ENCODE results near the gene CDKN3. TPM values are rescaled to one million over a fixed set of nuclear protein-coding genes. Genes with fewer than 3 reads are reported as not detected.
"Not testable (repeated sequence)": the region's sequence is repeated elsewhere in the genome, so short reads cannot be mapped to it uniquely, and the experiment has no call there.

Gene CDKN3
- total RNA-seq, 1 experiment from 2014 or later = 152 TPM

DNA sequence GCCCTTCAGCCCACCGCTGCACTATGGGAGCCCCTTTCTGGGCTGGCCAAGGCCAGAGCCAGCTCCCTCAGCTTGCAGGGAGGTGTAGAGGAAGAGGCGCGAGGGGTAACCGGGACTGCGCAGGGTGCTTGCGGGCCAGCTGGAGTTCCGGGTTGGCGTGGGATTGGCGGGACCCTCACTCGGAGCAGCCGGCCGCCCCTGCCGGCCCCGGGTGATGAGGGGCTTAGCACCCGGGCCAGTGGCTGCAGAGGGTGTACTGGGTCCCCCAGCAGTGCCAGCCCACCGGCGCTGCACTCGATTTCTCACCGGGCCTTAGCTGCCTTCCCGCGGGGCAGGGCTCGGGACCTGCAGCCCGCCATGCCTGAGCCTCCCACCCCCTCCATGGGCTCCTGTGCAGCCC lies 46.2 kb downstream of the CDKN3 start:
- not testable (repeated sequence) for H3K4me3 ChIP-seq; H3K9me3 ChIP-seq (replicated peaks); H3K27ac ChIP-seq; DNase-seq (ENCODE audit: low read depth in 1 of 2, low spot score in 2 of 2); H3K27me3 ChIP-seq (replicated peaks)
- H3K4me1 ChIP-seq (replicated peaks) = peaks cover 15% of the 10 kb centered on the region
- peaks cover 20% of the 10 kb centered on the region for H3K36me3 ChIP-seq

DNA sequence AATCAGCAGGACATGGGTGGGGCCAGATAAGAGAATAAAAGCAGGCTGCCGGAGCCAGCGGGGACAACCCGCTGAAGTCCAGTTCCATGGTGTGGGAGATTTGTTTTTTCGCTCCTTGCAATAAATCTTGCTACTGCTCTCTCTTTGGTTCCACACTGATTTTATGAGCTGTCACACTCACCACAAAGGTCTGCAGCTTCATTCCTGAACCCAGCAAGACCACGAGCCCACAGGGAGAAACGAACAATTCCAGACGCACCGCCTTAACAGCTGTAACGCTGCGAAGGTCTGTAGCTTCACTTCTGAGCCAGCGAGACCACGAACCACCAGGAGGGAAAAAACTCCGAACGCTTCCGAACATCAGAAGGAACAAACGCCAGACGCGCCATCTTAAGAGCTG lies 47.2 kb downstream of the CDKN3 start:
- Histone ChIP-seq H3K4me1 (replicated peaks) (peaks cover 15% of the 10 kb centered on the region), H3K27me3 (replicated peaks) (no peaks in the 10 kb centered on the region; the same call in 1 of the 2 replicates), H3K9me3 (replicated peaks) (no peaks in the 10 kb centered on the region), H3K4me3 (no peak overlapping the region), H3K36me3 (peaks cover 14% of the 10 kb centered on the region), H3K27ac (no peak overlapping the region)
- DNase-seq (ENCODE audit: low read depth in 1 of 2, low spot score in 2 of 2) = no peak

DNA sequence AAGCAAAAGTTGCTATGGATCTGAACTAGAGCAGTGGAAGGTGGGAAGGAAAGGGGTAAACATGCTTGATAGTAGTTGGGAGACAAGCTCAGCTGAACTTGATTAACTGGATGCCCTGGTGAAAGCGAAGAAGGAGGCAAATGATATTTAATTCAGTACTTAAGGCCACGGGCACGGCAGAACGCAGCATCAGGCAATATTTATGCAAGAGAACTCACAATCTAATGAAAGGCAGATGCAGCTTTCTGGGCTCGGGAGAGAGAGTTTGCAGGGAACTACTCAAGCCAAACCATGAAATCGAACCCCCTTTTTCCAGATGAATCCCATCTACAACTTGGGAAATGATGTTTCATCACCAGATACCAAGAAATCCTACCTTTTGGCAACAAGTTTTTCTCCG lies 47.9 kb downstream of the CDKN3 start:
- no peaks in the 10 kb centered on the region for H3K9me3 ChIP-seq (replicated peaks)
- H3K36me3 ChIP-seq = peaks cover 10% of the 10 kb centered on the region
- H3K27me3 ChIP-seq (replicated peaks) = no peaks in the 10 kb centered on the region; the same call in 1 of the 2 replicates
- no peak overlapping the region for H3K27ac ChIP-seq
- H3K4me3 ChIP-seq = no peak overlapping the region
- peaks cover 11% of the 10 kb centered on the region for H3K4me1 ChIP-seq (replicated peaks)
- DNase-seq (ENCODE audit: low read depth in 1 of 2, low spot score in 2 of 2) = no peak

DNA sequence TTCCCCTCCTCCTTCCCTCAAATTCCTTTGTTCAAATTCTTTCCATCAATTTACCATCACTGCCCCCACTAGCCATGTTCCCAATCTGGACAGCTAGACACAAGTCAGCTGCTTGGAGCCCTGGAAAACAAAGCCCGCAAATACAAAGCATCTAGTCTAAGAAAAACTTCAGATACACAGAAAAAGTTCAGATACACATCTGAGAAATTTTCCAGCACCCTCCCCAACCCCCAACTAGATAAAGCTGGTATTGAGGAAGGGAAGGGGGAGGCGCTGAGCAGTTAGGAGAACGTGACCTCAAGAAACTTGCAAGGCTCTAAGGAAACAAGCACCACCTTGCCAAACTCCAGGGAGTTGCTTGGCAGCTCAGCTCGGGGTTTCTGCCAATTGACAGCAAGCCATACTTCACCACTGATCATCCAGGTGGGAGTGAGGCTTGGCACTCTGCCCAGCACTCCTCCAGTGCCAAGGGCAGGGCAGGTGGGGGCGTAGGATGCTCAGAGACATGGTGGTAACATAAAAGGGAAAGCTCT lies 49.4 kb downstream of the CDKN3 start:
- Histone ChIP-seq H3K4me1 (replicated peaks) (peaks cover 11% of the 10 kb centered on the region), H3K36me3 (no peaks in the 10 kb centered on the region), H3K27ac (no peak overlapping the region), H3K27me3 (replicated peaks) (no peaks in the 10 kb centered on the region; the same call in 1 of the 2 replicates), H3K9me3 (replicated peaks) (no peaks in the 10 kb centered on the region), H3K4me3 (no peak overlapping the region)
- no peak for DNase-seq (ENCODE audit: low read depth in 1 of 2, low spot score in 2 of 2)

DNA sequence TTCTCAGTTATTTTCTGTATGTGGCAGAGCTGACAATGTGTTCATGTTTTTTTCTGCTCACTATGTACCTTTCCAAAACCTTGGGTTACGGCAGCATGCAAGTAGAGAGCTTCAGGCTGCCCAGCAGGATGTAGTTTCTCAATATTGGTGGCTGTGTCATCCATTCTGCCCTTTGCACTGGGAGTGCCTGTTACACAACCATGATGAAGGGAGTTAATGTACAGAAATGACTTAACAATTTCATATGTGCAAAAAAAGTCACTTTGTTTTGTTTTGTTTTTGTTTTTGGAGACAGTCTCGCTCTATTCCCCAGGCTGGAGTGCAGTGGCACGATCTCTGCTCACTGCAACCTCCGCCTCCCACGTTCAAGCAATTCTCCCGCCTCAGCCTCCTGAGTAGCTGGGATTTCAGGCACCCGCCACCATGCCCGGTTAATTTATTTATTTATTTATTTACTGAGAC lies 50.5 kb downstream of the CDKN3 start:
- Histone ChIP-seq H3K27me3 (replicated peaks) (no peaks in the 10 kb centered on the region; the same call in 1 of the 2 replicates), H3K4me3 (no peak overlapping the region)
- no peak for DNase-seq (ENCODE audit: low read depth in 1 of 2, low spot score in 2 of 2)

DNA sequence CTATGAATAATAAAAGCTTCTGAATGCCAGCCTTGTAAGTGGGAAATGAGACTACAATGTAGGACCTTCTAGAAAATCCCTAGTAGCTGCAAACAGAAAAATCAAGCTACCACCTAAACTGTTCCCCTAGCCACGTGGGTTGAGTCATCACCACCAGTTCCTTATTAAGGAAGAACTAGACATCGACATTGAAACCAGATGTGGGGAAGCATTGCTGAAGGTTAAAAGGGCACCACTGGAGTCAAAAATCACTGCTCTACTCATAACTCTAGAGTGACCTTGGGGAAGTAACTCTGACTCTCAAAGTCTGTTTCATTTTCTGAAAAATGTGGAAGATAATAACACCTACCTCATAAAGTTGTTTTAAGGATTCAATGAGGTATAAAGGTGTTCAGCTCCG lies 53.7 kb downstream of the CDKN3 start:
- no peak for DNase-seq (ENCODE audit: low read depth in 1 of 2, low spot score in 2 of 2)
- H3K36me3 ChIP-seq = no peaks in the 10 kb centered on the region
- peaks cover 6% of the 10 kb centered on the region for H3K4me1 ChIP-seq (replicated peaks)
- no peak overlapping the region for H3K4me3 ChIP-seq
- no peaks in the 10 kb centered on the region for H3K9me3 ChIP-seq (replicated peaks)
- no peaks in the 10 kb centered on the region; the same call in 1 of the 2 replicates for H3K27me3 ChIP-seq (replicated peaks)
- no peak overlapping the region for H3K27ac ChIP-seq

More for the DNA sequence above, 50.5 kb downstream of the CDKN3 start:
- Histone ChIP-seq H3K9me3 (replicated peaks) (no peaks in the 10 kb centered on the region), H3K4me1 (replicated peaks) (peaks cover 6% of the 10 kb centered on the region), H3K27ac (no peak overlapping the region), H3K36me3 (no peaks in the 10 kb centered on the region)

DNA sequence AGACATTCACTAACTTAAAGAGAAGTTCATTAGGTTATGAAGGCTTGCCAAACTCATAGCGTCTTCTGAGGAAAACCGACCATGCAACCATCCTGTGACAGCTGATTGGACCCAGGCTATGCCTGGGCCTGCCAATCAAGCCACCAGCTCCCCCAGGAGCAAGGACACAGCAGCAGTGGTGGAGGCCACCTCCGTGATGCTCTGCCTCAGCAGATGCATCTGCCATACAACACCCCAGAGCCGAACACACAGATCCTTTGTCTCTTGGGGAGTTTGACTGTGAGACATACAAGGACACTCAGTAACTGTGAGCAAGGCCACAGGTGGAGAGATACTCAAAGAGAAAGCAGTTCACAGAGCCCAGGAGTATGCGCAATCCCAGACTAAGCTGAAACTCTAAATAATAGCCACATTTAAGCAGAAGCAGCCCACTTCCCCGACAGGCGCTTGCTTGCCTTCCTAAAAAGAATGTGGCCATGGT lies 54.4 kb downstream of the CDKN3 start:
- Histone ChIP-seq H3K9me3 (replicated peaks) (no peaks in the 10 kb centered on the region), H3K27ac (no peak overlapping the region)

DNA sequence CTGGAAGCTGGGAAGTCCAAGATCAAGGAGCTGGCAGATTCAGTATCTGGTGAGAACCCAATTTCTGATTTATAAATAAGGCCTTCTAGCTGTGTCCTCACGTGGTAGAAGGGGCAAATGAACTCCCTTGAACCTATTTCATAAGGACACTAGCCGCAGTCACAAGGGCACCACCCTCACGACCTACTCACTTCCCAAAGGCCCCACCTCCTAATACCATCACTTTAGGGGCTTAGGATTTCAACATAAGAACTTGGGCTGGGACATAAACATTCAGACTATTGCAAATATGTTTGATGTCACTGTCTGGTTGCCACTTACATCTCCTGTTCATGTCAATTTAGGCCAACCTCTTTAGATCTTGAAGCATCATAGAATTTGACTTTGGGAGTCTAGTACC lies 55.2 kb downstream of the CDKN3 start:
- Histone ChIP-seq H3K9me3 (replicated peaks) (no peaks in the 10 kb centered on the region), H3K36me3 (no peaks in the 10 kb centered on the region), H3K27me3 (replicated peaks) (no peaks in the 10 kb centered on the region; the same call in 1 of the 2 replicates), H3K4me3 (no peak overlapping the region), H3K4me1 (replicated peaks) (peaks cover 6% of the 10 kb centered on the region), H3K27ac (no peak overlapping the region)
- no peak for DNase-seq (ENCODE audit: low read depth in 1 of 2, low spot score in 2 of 2)

More for the DNA sequence above, 54.4 kb downstream of the CDKN3 start:
- H3K4me3 ChIP-seq = no peak overlapping the region
- no peak for DNase-seq (ENCODE audit: low read depth in 1 of 2, low spot score in 2 of 2)
- H3K27me3 ChIP-seq (replicated peaks) = no peaks in the 10 kb centered on the region; the same call in 1 of the 2 replicates
- no peaks in the 10 kb centered on the region for H3K36me3 ChIP-seq
- H3K4me1 ChIP-seq (replicated peaks) = peaks cover 6% of the 10 kb centered on the region

DNA sequence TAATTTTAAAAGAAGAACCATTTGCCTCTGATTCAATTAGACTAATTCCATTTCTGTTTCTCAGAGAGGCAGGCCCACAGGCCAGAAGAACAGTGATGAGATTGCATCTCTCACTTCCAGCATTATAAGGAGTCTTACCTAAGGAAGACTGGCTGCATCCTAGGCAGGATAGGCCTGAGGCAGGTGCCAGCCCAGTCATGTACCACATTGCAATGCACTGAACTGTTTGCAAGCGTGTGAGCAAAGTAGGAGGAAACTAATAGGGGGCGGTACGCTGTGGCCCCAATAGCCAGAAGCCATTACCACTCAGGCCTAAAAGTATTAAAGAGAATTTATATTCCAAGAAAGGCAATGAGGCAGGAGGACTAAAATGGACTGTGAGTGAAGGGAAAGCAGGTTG lies 56.4 kb downstream of the CDKN3 start:
- Histone ChIP-seq H3K27ac (no peak overlapping the region), H3K4me1 (replicated peaks) (peaks cover 6% of the 10 kb centered on the region), H3K36me3 (no peaks in the 10 kb centered on the region), H3K27me3 (replicated peaks) (no peaks in the 10 kb centered on the region; the same call in 1 of the 2 replicates), H3K4me3 (no peak overlapping the region), H3K9me3 (replicated peaks) (no peaks in the 10 kb centered on the region)
- DNase-seq (ENCODE audit: low read depth in 1 of 2, low spot score in 2 of 2) = no peak

DNA sequence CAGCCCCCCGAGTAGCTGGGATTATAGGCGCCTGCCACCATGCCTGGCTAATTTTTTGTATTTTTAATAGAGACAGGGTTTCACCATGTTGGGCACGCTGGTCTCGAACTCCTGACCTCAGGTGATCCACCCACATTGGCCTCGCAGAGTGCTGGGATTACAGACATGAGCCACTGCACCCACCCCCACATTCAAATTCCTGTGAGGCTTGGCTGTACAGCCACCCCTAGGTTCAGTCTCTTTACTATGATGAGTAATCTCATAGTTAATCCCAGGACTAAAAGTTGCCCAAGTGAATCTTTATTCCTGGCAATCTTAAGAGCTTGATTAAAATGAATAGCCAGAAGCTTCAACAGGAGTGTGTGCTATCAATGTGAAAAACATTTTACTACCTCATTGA lies 57.2 kb downstream of the CDKN3 start:
- not testable (repeated sequence) for DNase-seq (ENCODE audit: low read depth in 1 of 2, low spot score in 2 of 2); H3K9me3 ChIP-seq (replicated peaks); H3K4me3 ChIP-seq; H3K36me3 ChIP-seq; H3K27me3 ChIP-seq (replicated peaks); H3K27ac ChIP-seq; H3K4me1 ChIP-seq (replicated peaks)

DNA sequence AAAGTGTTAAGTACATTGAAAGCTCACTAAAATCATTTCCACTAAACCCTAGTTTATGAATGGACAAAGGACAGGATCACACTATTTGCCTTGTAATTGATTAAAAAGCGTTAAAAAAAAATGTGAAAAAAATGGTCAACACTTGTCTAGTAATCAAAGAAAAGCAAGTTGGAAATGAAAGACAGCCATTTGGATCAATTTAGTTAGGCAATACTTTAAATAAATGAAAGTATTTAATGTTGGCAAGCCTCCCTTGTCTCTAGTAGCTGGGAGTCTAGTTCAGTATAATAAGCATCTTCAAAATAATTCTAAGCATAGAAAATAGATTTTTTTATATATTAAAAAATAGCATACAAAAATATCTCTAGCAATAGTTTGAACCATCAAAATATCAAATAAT lies 58.6 kb downstream of the CDKN3 start:
- Histone ChIP-seq H3K4me3 (no peak overlapping the region), H3K9me3 (replicated peaks) (peaks cover 6% of the 10 kb centered on the region; the same call in 1 of the 2 replicates), H3K4me1 (replicated peaks) (peaks cover 5% of the 10 kb centered on the region), H3K27ac (no peak overlapping the region), H3K36me3 (no peaks in the 10 kb centered on the region), H3K27me3 (replicated peaks) (no peaks in the 10 kb centered on the region)
- no peak for DNase-seq (ENCODE audit: low read depth in 1 of 2, low spot score in 2 of 2)

DNA sequence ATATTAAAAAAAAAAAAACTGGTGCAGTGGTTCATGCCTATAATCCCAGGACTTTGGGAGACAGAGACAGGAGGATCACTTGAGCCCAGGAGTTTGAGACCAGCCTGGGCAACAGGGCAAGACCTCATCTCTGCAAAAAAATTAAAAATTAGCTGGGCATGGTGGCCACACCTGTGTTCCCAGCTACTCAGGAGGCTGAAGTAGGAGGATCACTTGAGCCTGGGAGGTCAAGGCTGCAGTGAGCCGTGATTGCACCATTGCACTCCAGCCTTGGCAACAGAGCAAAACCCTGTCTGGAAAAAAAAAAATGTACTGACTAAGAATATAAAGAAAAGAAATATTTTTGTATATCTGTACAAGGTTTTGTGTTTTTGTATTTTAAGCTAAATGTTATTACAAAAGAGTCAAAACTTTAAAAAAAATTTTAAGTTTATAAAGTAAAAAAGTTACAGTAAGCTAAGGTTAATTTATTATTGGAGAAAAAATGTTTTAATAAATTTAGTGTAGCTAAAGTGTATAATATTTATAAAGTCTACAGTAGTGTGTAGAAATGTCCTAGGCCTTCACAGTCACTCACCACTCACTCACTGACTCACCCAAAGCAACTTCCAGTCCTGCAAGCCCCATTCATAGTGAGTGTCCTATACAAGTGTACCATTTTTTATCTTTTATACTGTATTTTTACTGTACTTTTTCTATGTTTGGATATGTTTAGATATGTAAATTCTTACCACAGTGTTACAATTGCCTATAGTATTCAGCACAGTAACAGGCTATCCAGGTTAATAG lies 60.2 kb downstream of the CDKN3 start:
- not testable (repeated sequence) for H3K4me1 ChIP-seq (replicated peaks); H3K4me3 ChIP-seq; H3K36me3 ChIP-seq; H3K27me3 ChIP-seq (replicated peaks); DNase-seq (ENCODE audit: low read depth in 1 of 2, low spot score in 2 of 2); H3K27ac ChIP-seq; H3K9me3 ChIP-seq (replicated peaks)

DNA sequence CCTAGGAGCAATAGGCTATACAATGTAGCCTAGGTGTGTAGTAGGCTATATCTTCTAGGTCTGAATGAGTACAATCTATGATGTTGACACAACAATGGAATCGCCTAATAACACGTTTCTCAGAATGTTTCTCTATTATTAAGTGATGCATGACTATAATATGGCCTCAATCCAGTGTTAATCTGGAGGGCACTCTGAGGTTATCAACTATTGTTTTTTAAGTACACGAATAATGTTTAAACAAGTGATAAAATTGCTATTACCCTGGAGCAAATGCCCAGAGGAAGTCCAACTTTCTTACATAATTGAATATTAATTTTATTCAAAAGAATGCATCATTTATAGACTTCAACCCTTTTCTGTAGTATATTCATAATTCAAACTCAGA lies 60.8 kb downstream of the CDKN3 start:
- H3K9me3 ChIP-seq (replicated peaks) = peaks cover 6% of the 10 kb centered on the region; the same call in 1 of the 2 replicates
- DNase-seq (ENCODE audit: low read depth in 1 of 2, low spot score in 2 of 2) = no peak
- no peak overlapping the region for H3K4me3 ChIP-seq
- H3K4me1 ChIP-seq (replicated peaks) = no peaks in the 10 kb centered on the region
- no peaks in the 10 kb centered on the region for H3K36me3 ChIP-seq
- no peaks in the 10 kb centered on the region for H3K27me3 ChIP-seq (replicated peaks)
- H3K27ac ChIP-seq = no peak overlapping the region

DNA sequence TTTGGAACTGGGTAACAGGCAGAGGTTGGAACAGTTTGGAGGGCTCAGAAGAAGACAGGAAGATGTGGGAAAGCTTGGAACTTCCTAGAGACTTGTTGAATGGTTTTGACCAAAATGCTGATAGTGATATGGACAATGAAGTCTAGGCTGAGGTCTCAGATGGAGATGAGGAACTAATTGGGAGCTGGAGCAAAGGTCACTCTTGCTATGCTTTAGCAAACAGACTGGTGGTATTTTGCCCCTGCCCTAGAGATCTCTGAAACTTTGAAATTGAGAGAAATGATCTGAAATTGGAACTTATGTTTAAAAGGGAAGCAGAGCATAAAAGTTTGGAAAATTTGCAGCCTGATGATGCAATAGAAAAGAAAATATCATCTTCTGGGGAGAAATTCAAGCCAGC lies 61.7 kb downstream of the CDKN3 start:
- not testable (repeated sequence) for DNase-seq (ENCODE audit: low read depth in 1 of 2, low spot score in 2 of 2); H3K4me1 ChIP-seq (replicated peaks)

More for the DNA sequence above, 61.7 kb downstream of the CDKN3 start:
- not testable (repeated sequence) for H3K27ac ChIP-seq; H3K9me3 ChIP-seq (replicated peaks); H3K27me3 ChIP-seq (replicated peaks); H3K36me3 ChIP-seq; H3K4me3 ChIP-seq
